ENCODE results near the gene LILRB4. TPM values are rescaled to one million over a fixed set of nuclear protein-coding genes. Genes with fewer than 3 reads are reported as not detected.

Gene LILRB4
- total RNA-seq, 1 donor from 2014 or later, result 0.44 TPM

DNA sequence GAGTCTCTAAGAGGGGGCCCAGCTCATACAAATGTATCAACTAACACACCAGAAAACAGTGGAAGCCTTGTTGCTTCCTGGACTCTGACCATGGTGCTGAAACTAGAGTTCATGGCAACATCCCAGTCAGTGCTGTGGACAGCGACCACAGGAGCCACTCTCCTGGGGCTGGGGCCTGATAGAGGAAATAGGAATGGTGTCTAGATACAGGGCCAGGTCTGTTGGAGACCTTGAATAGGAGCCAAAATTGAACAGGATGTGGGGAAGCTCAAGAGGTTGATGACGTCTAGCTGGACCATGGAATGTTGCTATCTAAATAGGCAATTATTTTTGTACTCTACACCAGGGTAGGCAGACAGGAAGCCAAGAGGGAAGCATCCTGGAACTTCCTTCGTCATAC, 21.7 kb downstream of the LILRB4 start:
- H3K36me3 Mint-ChIP-seq (ENCODE audit: unreplicated experiment), result no peaks in the 10 kb centered on the region
- TF ChIP-seq, protein P1, sequence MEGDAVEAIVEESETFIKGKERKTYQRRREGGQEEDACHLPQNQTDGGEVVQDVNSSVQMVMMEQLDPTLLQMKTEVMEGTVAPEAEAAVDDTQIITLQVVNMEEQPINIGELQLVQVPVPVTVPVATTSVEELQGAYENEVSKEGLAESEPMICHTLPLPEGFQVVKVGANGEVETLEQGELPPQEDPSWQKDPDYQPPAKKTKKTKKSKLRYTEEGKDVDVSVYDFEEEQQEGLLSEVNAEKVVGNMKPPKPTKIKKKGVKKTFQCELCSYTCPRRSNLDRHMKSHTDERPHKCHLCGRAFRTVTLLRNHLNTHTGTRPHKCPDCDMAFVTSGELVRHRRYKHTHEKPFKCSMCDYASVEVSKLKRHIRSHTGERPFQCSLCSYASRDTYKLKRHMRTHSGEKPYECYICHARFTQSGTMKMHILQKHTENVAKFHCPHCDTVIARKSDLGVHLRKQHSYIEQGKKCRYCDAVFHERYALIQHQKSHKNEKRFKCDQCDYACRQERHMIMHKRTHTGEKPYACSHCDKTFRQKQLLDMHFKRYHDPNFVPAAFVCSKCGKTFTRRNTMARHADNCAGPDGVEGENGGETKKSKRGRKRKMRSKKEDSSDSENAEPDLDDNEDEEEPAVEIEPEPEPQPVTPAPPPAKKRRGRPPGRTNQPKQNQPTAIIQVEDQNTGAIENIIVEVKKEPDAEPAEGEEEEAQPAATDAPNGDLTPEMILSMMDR (IDR thresholded peaks at IDR 0.05; ENCODE audit: partially characterized antibody, unreplicated experiment), result no peak
- no peak for DNase-seq
- no peak overlapping the region for H3K4me3 Mint-ChIP-seq (ENCODE audit: unreplicated experiment)
- H3K27me3 Mint-ChIP-seq (ENCODE audit: unreplicated experiment), result peaks cover 3% of the 10 kb centered on the region
- H3K27ac Mint-ChIP-seq (ENCODE audit: unreplicated experiment), result no peak overlapping the region
- no peaks in the 10 kb centered on the region for H3K9me3 Mint-ChIP-seq (ENCODE audit: unreplicated experiment)
- H3K4me1 Mint-ChIP-seq (ENCODE audit: low read depth, unreplicated experiment), result no peaks in the 10 kb centered on the region

- Mint-ChIP-seq H3K4me3 (ENCODE audit: unreplicated experiment) (no peak overlapping the region), H3K27me3 (ENCODE audit: unreplicated experiment) (peaks cover 2% of the 10 kb centered on the region), H3K4me1 (ENCODE audit: low read depth, unreplicated experiment) (no peaks in the 10 kb centered on the region), H3K27ac (ENCODE audit: unreplicated experiment) (no peak overlapping the region), H3K36me3 (ENCODE audit: unreplicated experiment) (no peaks in the 10 kb centered on the region), H3K9me3 (ENCODE audit: unreplicated experiment) (peaks cover 8% of the 10 kb centered on the region)
- TF ChIP-seq, protein P1 (IDR thresholded peaks at IDR 0.05; ENCODE audit: partially characterized antibody, unreplicated experiment), result no peak
- DNase-seq, result no peak
Measured at GRCh38 chr19:54691582-54692297, 29.0 kb downstream of the LILRB4 start.

- no peaks in the 10 kb centered on the region for H3K36me3 Mint-ChIP-seq (ENCODE audit: unreplicated experiment)
Measured at GRCh38 chr19:54692298-54692615, 29.5 kb downstream of the LILRB4 start.

GRCh38 chr19:54694648-54695047, 31.9 kb downstream of the LILRB4 start:
- H3K4me3 Mint-ChIP-seq (ENCODE audit: unreplicated experiment), result no peak overlapping the region
- TF ChIP-seq, protein P1 (IDR thresholded peaks at IDR 0.05; ENCODE audit: partially characterized antibody, unreplicated experiment), result no peak
- DNase-seq, result no peak
- H3K36me3 Mint-ChIP-seq (ENCODE audit: unreplicated experiment), result peaks cover 4% of the 10 kb centered on the region
- H3K9me3 Mint-ChIP-seq (ENCODE audit: unreplicated experiment), result peaks cover 13% of the 10 kb centered on the region
- H3K4me1 Mint-ChIP-seq (ENCODE audit: low read depth, unreplicated experiment), result no peaks in the 10 kb centered on the region
- H3K27me3 Mint-ChIP-seq (ENCODE audit: unreplicated experiment), result peaks cover 3% of the 10 kb centered on the region
- no peak overlapping the region for H3K27ac Mint-ChIP-seq (ENCODE audit: unreplicated experiment)

More at GRCh38 chr19:54692298-54692615, 29.5 kb downstream of the LILRB4 start:
- H3K27ac Mint-ChIP-seq (ENCODE audit: unreplicated experiment), result no peak overlapping the region
- H3K9me3 Mint-ChIP-seq (ENCODE audit: unreplicated experiment), result peaks cover 8% of the 10 kb centered on the region
- no peaks in the 10 kb centered on the region for H3K4me1 Mint-ChIP-seq (ENCODE audit: low read depth, unreplicated experiment)
- H3K4me3 Mint-ChIP-seq (ENCODE audit: unreplicated experiment), result no peak overlapping the region
- no peak for DNase-seq
- peaks cover 2% of the 10 kb centered on the region for H3K27me3 Mint-ChIP-seq (ENCODE audit: unreplicated experiment)
- TF ChIP-seq, protein P1 (IDR thresholded peaks at IDR 0.05; ENCODE audit: partially characterized antibody, unreplicated experiment), result no peak

- TF ChIP-seq, protein P1 (IDR thresholded peaks at IDR 0.05; ENCODE audit: partially characterized antibody, unreplicated experiment), result no peak
- Mint-ChIP-seq H3K27ac (ENCODE audit: unreplicated experiment) (no peak overlapping the region), H3K36me3 (ENCODE audit: unreplicated experiment) (peaks cover 5% of the 10 kb centered on the region), H3K4me3 (ENCODE audit: unreplicated experiment) (no peak overlapping the region), H3K9me3 (ENCODE audit: unreplicated experiment) (peaks cover 18% of the 10 kb centered on the region), H3K27me3 (ENCODE audit: unreplicated experiment) (peaks cover 3% of the 10 kb centered on the region), H3K4me1 (ENCODE audit: low read depth, unreplicated experiment) (no peaks in the 10 kb centered on the region)
- DNase-seq, result no peak
Measured at GRCh38 chr19:54696117-54696548, 33.3 kb downstream of the LILRB4 start.
